HG02763 (cell line): ENCODE data around the gene RANBP3.

Source experiments
- ATAC-seq: cut with Tn5 transposase; IDR thresholded peaks from one replicate; pipeline ENCODE4 v1.9.1; 2021; ENCODE audit warnings: mild to moderate bottlenecking, moderate library complexity; ENCODE audit not compliant: unreplicated experiment

Gene RANBP3

DNA sequence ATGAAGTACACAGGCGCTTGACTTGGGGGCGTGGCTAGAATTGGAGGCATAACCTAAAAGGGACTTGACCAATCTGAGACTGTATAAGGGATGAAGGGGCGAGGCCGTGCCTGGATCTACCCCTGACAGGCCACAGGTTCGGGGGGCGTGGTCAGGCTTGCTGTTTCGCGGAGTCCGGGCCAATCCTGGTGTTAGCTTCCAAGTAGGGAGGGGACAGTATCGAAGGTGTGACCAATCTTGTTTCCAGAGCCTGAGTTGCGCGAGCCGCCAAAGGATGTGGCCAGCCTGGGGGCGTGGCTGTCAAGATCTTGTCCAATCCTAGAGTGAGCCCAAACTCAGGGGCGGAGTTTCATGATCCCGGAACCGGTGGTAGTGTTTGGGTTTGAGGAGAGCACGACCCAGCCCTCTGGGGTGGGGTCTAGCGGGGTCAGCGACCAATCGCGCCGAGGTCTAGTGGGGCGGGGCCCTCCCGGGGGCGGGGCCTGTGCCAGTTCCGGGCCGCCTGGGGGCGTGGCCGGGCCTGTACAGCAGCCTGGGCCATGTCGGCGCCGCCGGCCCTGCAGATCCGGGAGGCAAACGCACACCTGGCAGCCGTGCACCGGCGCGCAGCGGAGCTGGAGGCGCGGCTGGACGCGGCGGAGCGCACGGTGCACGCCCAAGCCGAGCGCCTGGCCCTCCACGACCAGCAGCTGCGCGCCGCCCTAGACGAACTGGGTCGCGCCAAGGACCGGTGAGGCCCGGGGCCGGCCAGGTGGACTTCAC, 73.4 kb downstream of the RANBP3 start, which contains the start of gene VMAC:
Gene VMAC (plus strand): TSS at position 521 of the 762 bp plus-strand sequence. CDS start 19 bp downstream, at position 540.
- peak; percentile 75 for ATAC-seq

DNA sequence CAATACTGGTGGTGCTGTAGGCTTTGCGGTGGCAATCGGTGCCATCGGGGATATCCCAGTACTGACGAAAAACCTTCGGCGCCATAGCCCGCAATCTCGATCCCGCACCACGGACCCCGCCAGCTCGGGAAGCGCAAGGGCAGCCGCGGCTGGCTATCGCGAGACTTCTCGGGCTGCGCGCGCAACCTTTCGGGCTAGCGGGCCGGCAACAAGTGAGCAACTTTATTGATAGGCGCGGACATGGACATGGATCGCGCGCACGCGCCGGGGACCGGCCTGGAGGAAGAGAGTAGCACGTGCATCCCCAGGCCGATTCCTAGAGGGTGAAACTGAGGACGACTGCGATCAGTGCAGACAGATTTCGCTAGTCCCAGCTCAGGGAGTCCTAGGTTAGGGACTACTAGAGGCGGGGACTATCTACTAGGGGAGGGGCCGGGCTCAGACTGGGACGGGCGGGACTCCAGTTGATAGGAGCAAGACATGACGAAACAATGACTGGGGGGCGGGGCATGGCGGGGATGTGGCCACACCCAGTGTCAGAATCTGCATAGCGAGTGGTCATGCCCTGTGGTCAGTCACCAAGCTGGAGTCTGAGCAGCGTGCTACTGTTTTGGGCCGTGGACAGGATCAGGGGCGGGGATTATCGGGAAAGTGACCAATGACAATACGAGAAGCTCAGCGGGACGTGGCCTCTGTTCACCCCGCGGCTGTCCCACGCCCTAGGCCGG, 74.2 kb downstream of the RANBP3 start, which contains the start of gene NDUFA11:
Gene NDUFA11 (minus strand): TSS at position 167 of the 728 bp plus-strand sequence. CDS start 82 bp downstream, at position 85.
- ATAC-seq: peak; percentile 33

GRCh38 chr19:5903056-5903623, 74.8 kb downstream of the RANBP3 start:
- no peak for ATAC-seq

DNA sequence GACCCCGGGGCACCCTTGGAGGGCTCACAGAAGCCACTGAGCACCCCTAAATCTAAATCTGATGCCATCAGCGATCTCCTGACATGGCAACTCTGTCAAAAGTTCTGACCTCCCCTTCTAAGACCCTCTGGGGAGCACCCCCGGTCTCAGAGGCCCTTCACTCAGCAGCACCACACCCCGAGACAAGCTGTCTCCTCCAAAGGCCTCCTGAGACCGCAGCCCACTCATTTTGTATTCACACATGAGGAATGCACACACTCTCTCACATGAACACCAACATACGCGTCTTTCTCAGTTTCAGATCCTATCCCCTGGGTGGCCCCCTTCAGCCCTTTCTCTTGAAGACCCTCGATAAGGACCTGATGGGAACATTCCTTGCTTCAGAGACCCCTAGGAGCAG, 77.0 kb downstream of the RANBP3 start:
- ATAC-seq: no peak

DNA sequence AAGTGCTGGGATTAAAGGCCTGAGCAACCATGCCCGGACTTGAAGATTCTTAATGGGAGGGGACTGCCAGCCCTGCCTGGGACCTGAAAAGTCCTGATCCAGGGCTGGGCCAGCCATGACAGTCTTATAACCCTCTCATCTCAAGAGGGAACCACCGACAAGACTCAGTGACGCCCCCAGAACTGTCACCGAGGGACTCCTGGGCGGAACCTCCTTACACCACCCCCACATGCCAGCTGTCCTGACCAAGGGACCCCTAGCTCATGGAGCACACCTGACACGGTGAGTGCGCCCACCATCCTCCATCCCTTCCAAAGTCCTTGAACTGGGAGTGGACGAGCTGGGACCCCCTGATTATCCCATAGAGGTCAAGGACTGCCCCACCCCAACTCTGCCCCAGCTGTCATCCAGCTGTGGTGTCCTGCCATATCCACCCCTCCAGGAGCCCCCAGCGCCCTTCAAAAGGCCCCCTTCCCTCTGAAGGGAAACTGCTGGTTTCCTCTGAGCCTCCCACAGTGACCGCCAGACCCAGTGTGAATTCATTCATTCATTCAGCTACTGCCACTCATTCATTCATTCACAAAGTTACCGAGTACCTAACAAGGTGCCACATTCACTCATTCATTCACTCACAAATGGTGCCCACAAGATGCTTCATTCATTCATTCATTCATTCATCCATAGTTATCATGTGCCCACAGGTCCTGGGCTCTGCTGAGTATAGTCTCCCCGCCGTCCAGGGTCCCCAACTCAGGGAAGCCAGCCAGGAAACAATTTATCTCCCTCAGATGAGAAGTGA, 78.0 kb downstream of the RANBP3 start:
- ATAC-seq: no peak

GRCh38 chr19:5897189-5897969, 80.6 kb downstream of the RANBP3 start:
- ATAC-seq: no peak

- ATAC-seq: no peak
These were observed 81.4 kb downstream of the RANBP3 start for GRCh38 chr19:5896365-5897076.

- ATAC-seq: no peak
These were observed 82.0 kb downstream of the RANBP3 start for GRCh38 chr19:5895890-5896289.

- ATAC-seq: no peak
These were observed 82.5 kb downstream of the RANBP3 start for GRCh38 chr19:5895409-5895808.

GRCh38 chr19:5894704-5895349, 83.1 kb downstream of the RANBP3 start:
- ATAC-seq: no peak

GRCh38 chr19:5893907-5894703, 83.8 kb downstream of the RANBP3 start:
- ATAC-seq: no peak

- ATAC-seq: no peak
These were observed 84.5 kb downstream of the RANBP3 start for GRCh38 chr19:5893296-5893903.

GRCh38 chr19:5892772-5893275, 85.1 kb downstream of the RANBP3 start:
- no peak for ATAC-seq

GRCh38 chr19:5891938-5892771, 85.8 kb downstream of the RANBP3 start:
- no peak for ATAC-seq

GRCh38 chr19:5891572-5891937, 86.4 kb downstream of the RANBP3 start:
- no peak for ATAC-seq

- no peak for ATAC-seq
These were observed 87.8 kb downstream of the RANBP3 start for GRCh38 chr19:5890099-5890498.
